IMR-90 (cell line): ENCODE measurements around the gene ZNF622. TPM values are rescaled to one million over a fixed set of nuclear protein-coding genes. Genes with fewer than 3 reads are reported as not detected.

Experiments
- ATAC-seq: fragments of 200-7000 bp; cut with Tn5 transposase; 2 replicates; pipeline ENCODE4 v1.9.1; 2020; ENCODE audit warnings: low read depth, mild to moderate bottlenecking, moderate library complexity
- BruUV-seq: library from RNA; stranded (reverse); fragments of 400-500 nt; replicated peaks from 2 replicates; lab custom pipeline; 2021; lab: Mats Ljungman, UMichigan
- CTCF ChIA-PET: fragments of 300-600 bp; formaldehyde crosslinking; extraction: SDS; loops from one replicate; lab custom pipeline; 2021; ENCODE audit warnings: antibody characterized with exemption; lab: Yijun Ruan, JAX
- POLR2A ChIA-PET: fragments of 300-600 bp; sonication (Branson Sonifier 250); formaldehyde crosslinking; loops from one replicate; lab custom pipeline; 2022; ENCODE audit warnings: antibody characterized with exemption; ENCODE audit not compliant: unreplicated experiment; lab: Charles Lee
- DNase-seq: peaks from one replicate; pipeline ENCODE4 v3.0.0; 2013
- H2AFZ ChIP-seq: replicated peaks from 2 replicates; pipeline ENCODE3; 2013; ENCODE audit warnings: low read length, mild to moderate bottlenecking; ENCODE audit not compliant: poor library complexity
- H2AK5ac ChIP-seq: 2 replicates; pipeline ENCODE4 v1.6.1; 2013; ENCODE audit warnings: low read depth, low read length, inconsistent platforms
- H2AK9ac ChIP-seq: replicated peaks from 2 replicates; pipeline ENCODE3; 2013; ENCODE audit warnings: mild to moderate bottlenecking, low read depth, low read length, moderate library complexity; ENCODE audit not compliant: poor library complexity
- H2BK120ac ChIP-seq: 2 replicates; pipeline ENCODE4 v1.6.1; 2013; ENCODE audit warnings: low read depth, low read length, inconsistent platforms
- H2BK15ac ChIP-seq: 3 replicates; pipeline ENCODE4 v1.6.1; 2013; ENCODE audit warnings: low read depth, low read length, inconsistent platforms
- H2BK20ac ChIP-seq: 2 replicates; pipeline ENCODE4 v1.6.1; 2013; ENCODE audit warnings: low read depth, mild to moderate bottlenecking, inconsistent platforms, low read length, moderate library complexity
- H2BK5ac ChIP-seq: 2 replicates; pipeline ENCODE4 v1.6.1; 2013; ENCODE audit warnings: mild to moderate bottlenecking, low read depth, low read length, inconsistent platforms; ENCODE audit not compliant: poor library complexity, severe bottlenecking
- H3K14ac ChIP-seq: replicated peaks from 2 replicates; pipeline ENCODE4 v1.6.1; 2013; ENCODE audit warnings: low read depth, low read length, inconsistent platforms
- H3K18ac ChIP-seq: 2 replicates; pipeline ENCODE4 v1.6.1; 2013; ENCODE audit warnings: low read depth, low read length, control low read depth
- H3K23ac ChIP-seq: 2 replicates; pipeline ENCODE4 v1.6.1; 2013; ENCODE audit warnings: low read depth, low read length, inconsistent platforms
- H3K27ac ChIP-seq: 2 replicates; pipeline ENCODE4 v1.5.1; 2013; ENCODE audit warnings: mild to moderate bottlenecking, control low read depth, low read length; ENCODE audit not compliant: insufficient read depth
- H3K27me3 ChIP-seq: 2 replicates; pipeline ENCODE4 v1.6.1; 2013; ENCODE audit warnings: low read length; ENCODE audit not compliant: control insufficient read depth, insufficient read depth
- H3K36me3 ChIP-seq: 2 replicates; pipeline ENCODE4 v1.6.1; 2013; ENCODE audit warnings: low read length, mixed read lengths; ENCODE audit not compliant: control insufficient read depth, insufficient read depth
- H3K4ac ChIP-seq: 2 replicates; pipeline ENCODE4 v1.6.1; 2013; ENCODE audit warnings: low read depth, low read length, inconsistent platforms
- H3K4me1 ChIP-seq: 2 replicates; pipeline ENCODE4 v1.6.1; 2013; ENCODE audit warnings: low read length, mixed read lengths; ENCODE audit not compliant: control insufficient read depth, insufficient read depth
- H3K4me2 ChIP-seq: 2 replicates; pipeline ENCODE4 v1.6.1; 2013; ENCODE audit warnings: low read depth, mild to moderate bottlenecking, control low read depth, low read length, moderate library complexity
- H3K4me3 ChIP-seq: 2 replicates; pipeline ENCODE4 v1.5.1; 2013; ENCODE audit warnings: low read depth, mild to moderate bottlenecking, control low read depth, low read length, moderate library complexity; ENCODE audit not compliant: insufficient read depth
- H3K56ac ChIP-seq: 2 replicates; pipeline ENCODE4 v1.6.1; 2013; ENCODE audit warnings: low read length, inconsistent platforms; ENCODE audit not compliant: insufficient read depth; ENCODE audit errors: extremely low read depth
- H3K79me1 ChIP-seq, 2 experiments: 2 replicates each; pipeline ENCODE4 v1.6.1; 2013; ENCODE audit warnings: low read length in 2 of 2, inconsistent platforms in 1 of 2, low read depth in 1 of 2
- H3K9ac ChIP-seq: 2 replicates; pipeline ENCODE4 v1.6.1; 2013; ENCODE audit warnings: low read depth, low read length, control low read depth
- H3K9me1 ChIP-seq: 2 replicates; pipeline ENCODE4 v1.6.1; 2013; ENCODE audit warnings: low read length, inconsistent platforms; ENCODE audit not compliant: insufficient read depth
- H3K9me3 ChIP-seq: 2 replicates; pipeline ENCODE4 v1.6.1; 2013; ENCODE audit warnings: low read length; ENCODE audit not compliant: control insufficient read depth, insufficient read depth
- H4K20me1 ChIP-seq: 2 replicates; pipeline ENCODE4 v1.6.1; 2013; ENCODE audit warnings: low read length, inconsistent platforms; ENCODE audit not compliant: insufficient read depth
- H4K5ac ChIP-seq: 2 replicates; pipeline ENCODE4 v1.6.1; 2013; ENCODE audit warnings: mild to moderate bottlenecking, low read depth, low read length, control low read depth
- H4K8ac ChIP-seq, 2 experiments: 2 replicates each; pipeline ENCODE4 v1.6.1; 2013; ENCODE audit warnings: low read depth in 2 of 2, low read length in 2 of 2, control low read depth in 1 of 2, inconsistent platforms in 1 of 2
- H4K91ac ChIP-seq: 2 replicates; pipeline ENCODE4 v1.6.1; 2013; ENCODE audit warnings: low read depth, low read length, inconsistent platforms; ENCODE audit not compliant: insufficient read depth
- MAFK ChIP-seq: IDR thresholded peaks from 2 replicates; pipeline ENCODE4 v1.6.1; 2012; ENCODE audit warnings: low read depth, low read length, improper control_type of control experiment
- RAD21 ChIP-seq: IDR thresholded peaks from 2 replicates; pipeline ENCODE4 v1.6.1; 2012; ENCODE audit warnings: low read length, improper control_type of control experiment
- WGBS, 2 experiments: methylation state at CpG; one replicate each; pipeline versions ENCODE4 v1.1.5 to v1.1.7; 2013; ENCODE audit warnings: missing lambda C conversion rate in 2 of 2; ENCODE audit not compliant: insufficient read length in 1 of 2; ENCODE audit errors: extremely low coverage in 2 of 2; 5-methylcytosine and 5-hydroxymethylcytosine counted together
- dilution Hi-C: fragments of 300-500 bp; cut with HindIII; formaldehyde crosslinking; loops from one replicate; pipeline ENCODE4 v1.14.3; 2018; ENCODE audit warnings: low sequenced_read_pairs; ENCODE audit not compliant: unreplicated experiment
- in situ Hi-C: fragments of 300-500 bp; cut with MboI; formaldehyde crosslinking; loops from 3 replicates; pipeline ENCODE4 v1.14.3; 2019; ENCODE audit warnings: low sequenced_read_pairs, inconsistent platforms, mixed read lengths
- intact Hi-C: fragments of 100-400 bp; cut with micrococcal nuclease; formaldehyde crosslinking; loops from 2 replicates; pipeline ENCODE4 v1.10.0; 2022
- polyA plus RNA-seq, 3 experiments: library from polyadenylated mRNA; depleted of rRNA; stranded (reverse); fragments of >200 nt; gene quantifications; 2 replicates each; pipeline ENCODE4 v1.2.3, GENCODE V29; 2012; ENCODE audit warnings: low replicate concordance in 1 of 3
- total RNA-seq: library from RNA; depleted of rRNA; stranded (reverse); fragments of >200 nt; gene quantifications from 2 replicates; pipeline ENCODE4 v1.2.3, GENCODE V29; 2012
- TF ChIP-seq, protein P1 (sequence below): conservative IDR thresholded peaks from 2 replicates; pipeline ENCODE4 v1.5.1; 2012; ENCODE audit warnings: mild to moderate bottlenecking, low read depth, low read length, improper control_type of control experiment

Gene ZNF622
- total and polyA plus RNA-seq, 2 of the 4 experiments (the other 2 are of a cell fraction), result 19.5 to 49.3 TPM

- POLR2A ChIA-PET, result no interaction called here
- Histone ChIP-seq H3K23ac (0 out of 2 replicates have a peak overlapping the region, but pooled peaks have one; percentile 62), H2BK120ac (no peak overlapping the region), H4K91ac (no peak overlapping the region), H3K4me3 (no peak overlapping the region), H3K4me1 (peaks cover 11% of the 10 kb centered on the region), H3K9me3 (no peaks in the 10 kb centered on the region), H2BK20ac (0 out of 2 replicates have a peak overlapping the region, but pooled peaks have one; percentile 12), H3K9me1 (peaks cover 13% of the 10 kb centered on the region), H3K9ac (no peak overlapping the region), H2BK15ac (no peak overlapping the region), H4K20me1 (peaks cover 45% of the 10 kb centered on the region), H4K8ac (peak overlapping the region in 1 of 2 experiments; percentile 3; a peak in 1 of 4 replicates), H3K36me3 (peaks cover 31% of the 10 kb centered on the region), H2AK5ac (peak overlapping the region; percentile 74; the same call in 1 of the 2 replicates), H3K27ac (0 out of 2 replicates have a peak overlapping the region, but pooled peaks have one; percentile 50), H3K4ac (peak overlapping the region; percentile 49; the same call in 1 of the 2 replicates), H3K79me1 (peaks cover 11 to 52% of the 10 kb centered on the region in 2 experiments), H2AFZ (no peak overlapping the region), H3K56ac (no peak overlapping the region), H3K14ac (peak overlapping the region; percentile 2), H3K4me2 (peak overlapping the region; percentile 5; the same call in 1 of the 2 replicates), H3K27me3 (no peaks in the 10 kb centered on the region), H4K5ac (no peak overlapping the region), H3K18ac (no peak overlapping the region), H2AK9ac (no peak overlapping the region), H2BK5ac (peak overlapping the region; percentile 18)
- in situ Hi-C loops (no loop called here), intact Hi-C loops (loop anchor here (1.0 kb wide), 1 partner anchor 296 kb away; no protein-coding TSS in a partner anchor), dilution Hi-C loops (no loop called here)
- DNase-seq (peak; percentile 72), ATAC-seq (peak; percentile 50)
- 83% methylated on average over 1 of the region's 4 CpGs; no CpG with 5 or more reads in 1 of the 2 experiments for WGBS, 2 experiments
- CTCF ChIA-PET, result interaction anchor here (0.9 to 3.5 kb wide), 4 partner anchors 9 to 295 kb away, joined by 3 to 19 read pairs (median 7); no protein-coding TSS in a partner anchor
- BruUV-seq, result no TSS peak
- TF ChIP-seq RAD21, result peak; percentile 36; the same call in 1 of the 2 replicates
- TF ChIP-seq, protein P1, sequence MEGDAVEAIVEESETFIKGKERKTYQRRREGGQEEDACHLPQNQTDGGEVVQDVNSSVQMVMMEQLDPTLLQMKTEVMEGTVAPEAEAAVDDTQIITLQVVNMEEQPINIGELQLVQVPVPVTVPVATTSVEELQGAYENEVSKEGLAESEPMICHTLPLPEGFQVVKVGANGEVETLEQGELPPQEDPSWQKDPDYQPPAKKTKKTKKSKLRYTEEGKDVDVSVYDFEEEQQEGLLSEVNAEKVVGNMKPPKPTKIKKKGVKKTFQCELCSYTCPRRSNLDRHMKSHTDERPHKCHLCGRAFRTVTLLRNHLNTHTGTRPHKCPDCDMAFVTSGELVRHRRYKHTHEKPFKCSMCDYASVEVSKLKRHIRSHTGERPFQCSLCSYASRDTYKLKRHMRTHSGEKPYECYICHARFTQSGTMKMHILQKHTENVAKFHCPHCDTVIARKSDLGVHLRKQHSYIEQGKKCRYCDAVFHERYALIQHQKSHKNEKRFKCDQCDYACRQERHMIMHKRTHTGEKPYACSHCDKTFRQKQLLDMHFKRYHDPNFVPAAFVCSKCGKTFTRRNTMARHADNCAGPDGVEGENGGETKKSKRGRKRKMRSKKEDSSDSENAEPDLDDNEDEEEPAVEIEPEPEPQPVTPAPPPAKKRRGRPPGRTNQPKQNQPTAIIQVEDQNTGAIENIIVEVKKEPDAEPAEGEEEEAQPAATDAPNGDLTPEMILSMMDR, result peak; percentile 58
- no peak for TF ChIP-seq MAFK
Measured at GRCh38 chr5:16456103-16456832, 9.3 kb downstream of the ZNF622 start.
